Stimulated activated naive CD8-positive, alpha-beta T cell treated with anti-CD3 and anti-CD28 coated beads, Interleukin-15, amount 100 ng/mL, for 72 hours (primary cell): ENCODE results near the gene GPN2.

ENCODE experiments used
- ATAC-seq: fragments of 150-1000 bp; cut with Tn5 transposase; 2 replicates; pipeline ENCODE4 v1.10.0; 2021; ENCODE audit warnings: mild to moderate bottlenecking, moderate library complexity
- DNase-seq, 2 donors: peaks; one replicate each; pipeline ENCODE4 v3.0.0; 2021 to 2022
- H3K27ac Mint-ChIP-seq, 2 donors: one replicate each; pipeline ENCODE4 v1.8.0; 2022; ENCODE audit warnings: mild to moderate bottlenecking in 2 of 2, mixed read lengths in 2 of 2, moderate library complexity in 2 of 2
- H3K27me3 Mint-ChIP-seq: one replicate; pipeline ENCODE4 v1.8.0; 2022; ENCODE audit warnings: mixed read lengths
- H3K4me1 Mint-ChIP-seq: one replicate; pipeline ENCODE4 v1.8.0; 2022; ENCODE audit warnings: mild to moderate bottlenecking, mixed read lengths
- H3K4me3 Mint-ChIP-seq, 2 donors: one replicate each; pipeline ENCODE4 v1.8.0; 2022; ENCODE audit warnings: mild to moderate bottlenecking in 2 of 2, mixed read lengths in 2 of 2, moderate library complexity in 1 of 2
- H3K9me3 Mint-ChIP-seq, 2 donors: one replicate each; pipeline ENCODE4 v1.8.0; 2022; ENCODE audit warnings: mixed read lengths in 2 of 2

Gene GPN2

GRCh38 chr1:26832249-26832960, 57.7 kb downstream of the GPN2 start:
- no peak for ATAC-seq
- DNase-seq, result no peak
- Mint-ChIP-seq H3K27ac (peak overlapping the region in 1 of 2 donors; percentile 99), H3K4me1 (peaks cover 75% of the 10 kb centered on the region), H3K9me3 (no peaks in the 10 kb centered on the region), H3K4me3 (peak overlapping the region; percentile 13 to 78), H3K27me3 (no peaks in the 10 kb centered on the region)

DNA sequence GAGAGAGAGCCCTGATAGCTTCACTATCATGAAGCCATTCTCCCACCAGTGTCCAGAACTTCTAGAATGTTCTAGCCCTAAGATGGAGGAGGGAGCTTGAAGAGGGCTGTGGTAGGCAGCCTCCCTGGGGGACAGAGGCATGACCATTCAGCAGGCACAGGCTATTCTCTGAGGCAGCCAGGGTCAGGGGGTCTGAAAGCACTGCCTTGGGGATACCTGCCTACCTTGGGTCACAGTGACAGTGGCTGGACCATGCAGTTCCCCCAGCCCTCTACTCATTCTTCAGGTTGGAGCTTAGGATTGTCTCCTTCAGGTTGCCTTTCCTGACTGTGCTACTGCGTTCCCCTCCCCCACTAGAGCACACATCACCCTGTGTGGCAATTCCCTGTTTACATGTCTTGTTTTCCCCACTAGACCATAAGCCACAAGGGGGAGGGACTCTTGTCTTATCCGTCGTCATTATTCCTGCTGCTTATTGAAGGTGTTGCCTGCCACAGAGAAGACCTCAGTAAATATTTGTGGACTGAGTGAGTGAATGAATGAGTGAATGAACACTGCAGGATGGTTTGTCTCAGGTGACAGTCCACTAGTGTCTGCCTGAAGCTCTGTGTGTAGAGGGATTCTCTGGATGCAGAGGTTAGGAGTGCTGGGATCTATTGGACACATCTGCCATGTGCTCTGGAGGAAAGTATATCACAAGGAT, 58.4 kb downstream of the GPN2 start:
- Mint-ChIP-seq H3K4me1 (peaks cover 75% of the 10 kb centered on the region), H3K27ac (peak overlapping the region in 1 of 2 donors; percentile 87), H3K9me3 (no peaks in the 10 kb centered on the region), H3K4me3 (peak overlapping the region in 1 of 2 donors; percentile 38), H3K27me3 (no peaks in the 10 kb centered on the region)
- DNase-seq (no peak), ATAC-seq (no peak)

DNA sequence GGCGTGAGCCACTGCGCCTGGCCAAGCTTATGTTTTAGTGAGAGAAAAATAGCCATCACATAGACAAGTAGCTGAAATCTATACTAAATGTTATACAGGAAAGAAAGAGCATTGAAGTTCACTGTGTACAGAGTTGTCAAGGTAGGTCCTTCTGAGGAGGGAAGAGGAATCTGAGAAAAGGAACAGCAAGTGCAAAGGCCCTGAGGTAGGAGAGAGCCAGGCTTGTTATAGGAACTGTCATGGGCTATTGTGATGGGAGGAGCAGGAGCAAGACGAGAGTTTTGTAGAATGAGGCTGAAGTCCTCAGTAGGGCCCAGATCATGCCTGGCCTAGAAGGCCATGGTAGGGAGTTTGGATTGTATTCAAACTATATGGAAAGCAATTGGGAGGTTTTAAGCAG, 59.0 kb downstream of the GPN2 start:
- ATAC-seq (no peak), DNase-seq (no peak)
- H3K27ac Mint-ChIP-seq, result peak overlapping the region in 1 of 2 donors; percentile 87
- no peaks in the 10 kb centered on the region for H3K9me3 Mint-ChIP-seq
- H3K27me3 Mint-ChIP-seq, result no peaks in the 10 kb centered on the region
- peaks cover 78% of the 10 kb centered on the region for H3K4me1 Mint-ChIP-seq
- peak overlapping the region in 1 of 2 donors; percentile 38 for H3K4me3 Mint-ChIP-seq

DNA sequence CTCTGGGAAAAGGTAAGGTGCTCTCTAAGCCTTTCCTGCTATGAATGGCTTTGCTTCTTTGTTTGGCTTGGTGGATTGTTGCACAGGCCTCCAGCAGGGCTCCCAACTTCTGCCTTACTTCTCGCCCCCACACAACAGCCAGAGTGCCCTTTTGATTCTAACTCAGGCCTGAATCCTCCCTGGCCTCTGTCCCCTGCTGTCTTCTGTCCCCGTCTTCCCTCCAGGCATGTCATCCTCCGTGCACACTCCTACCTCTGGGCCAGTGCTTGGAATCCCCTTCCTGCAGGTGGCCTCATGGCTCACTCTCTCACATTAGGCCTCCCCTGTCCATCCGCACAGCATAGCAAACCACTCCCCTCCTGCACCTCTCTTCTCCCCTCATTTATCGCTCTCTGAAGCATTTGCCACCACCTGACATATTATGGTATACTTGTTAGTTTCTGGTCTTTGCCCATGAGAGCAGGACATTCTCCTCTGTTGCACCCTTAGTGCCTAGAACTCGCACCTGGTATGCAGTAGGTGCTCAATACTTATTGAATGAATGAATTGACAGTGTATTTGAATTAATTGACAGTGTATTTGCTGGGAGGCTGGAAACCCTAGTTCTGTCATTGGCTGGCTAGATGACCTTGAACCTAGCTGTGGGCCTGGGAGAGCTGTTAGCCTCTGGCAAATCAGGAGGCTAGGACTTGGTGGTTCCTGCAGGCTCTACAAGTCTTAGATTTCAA, 60.7 kb downstream of the GPN2 start:
- peak overlapping the region in 1 of 2 donors; percentile 83 for H3K27ac Mint-ChIP-seq
- ATAC-seq (no peak), DNase-seq (no peak)
- H3K9me3 Mint-ChIP-seq, result no peaks in the 10 kb centered on the region
- peak overlapping the region; percentile 91 to 95 for H3K4me3 Mint-ChIP-seq
- H3K4me1 Mint-ChIP-seq, result peaks cover 84% of the 10 kb centered on the region
- no peaks in the 10 kb centered on the region for H3K27me3 Mint-ChIP-seq

GRCh38 chr1:26828411-26828991, 61.6 kb downstream of the GPN2 start:
- ATAC-seq (peak; percentile 29), DNase-seq (peak in 1 of 2 donors; percentile 29)
- Mint-ChIP-seq H3K27me3 (no peaks in the 10 kb centered on the region), H3K27ac (peak overlapping the region; percentile 74 to 83), H3K9me3 (no peaks in the 10 kb centered on the region), H3K4me1 (peaks cover 75% of the 10 kb centered on the region), H3K4me3 (peak overlapping the region; percentile 91 to 95)

DNA sequence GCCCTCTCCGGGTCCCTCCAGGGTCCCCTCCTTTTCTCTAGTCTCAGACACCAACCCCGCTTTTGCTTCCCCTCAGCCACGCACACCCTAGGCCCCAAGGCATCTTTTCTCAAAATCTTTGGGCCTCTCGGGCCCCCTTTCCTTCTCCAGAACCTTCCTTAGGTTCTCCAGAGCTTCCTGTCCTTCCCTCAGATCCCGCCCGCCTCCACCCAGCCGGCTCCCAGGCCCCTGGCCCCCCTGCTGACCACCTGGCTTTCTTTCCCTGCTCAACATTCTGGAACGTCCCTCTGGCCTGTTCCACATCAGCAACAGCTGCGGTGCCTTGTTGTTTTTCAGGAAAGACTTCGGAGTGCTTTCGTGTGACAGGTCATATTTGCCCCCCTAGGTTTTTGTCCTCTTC, 62.4 kb downstream of the GPN2 start:
- peak overlapping the region; percentile 97 to 98 for H3K27ac Mint-ChIP-seq
- no peaks in the 10 kb centered on the region for H3K27me3 Mint-ChIP-seq
- no peaks in the 10 kb centered on the region for H3K9me3 Mint-ChIP-seq
- peak overlapping the region; percentile 91 to 95 for H3K4me3 Mint-ChIP-seq
- peaks cover 67% of the 10 kb centered on the region for H3K4me1 Mint-ChIP-seq
- DNase-seq (no peak), ATAC-seq (no peak)

DNA sequence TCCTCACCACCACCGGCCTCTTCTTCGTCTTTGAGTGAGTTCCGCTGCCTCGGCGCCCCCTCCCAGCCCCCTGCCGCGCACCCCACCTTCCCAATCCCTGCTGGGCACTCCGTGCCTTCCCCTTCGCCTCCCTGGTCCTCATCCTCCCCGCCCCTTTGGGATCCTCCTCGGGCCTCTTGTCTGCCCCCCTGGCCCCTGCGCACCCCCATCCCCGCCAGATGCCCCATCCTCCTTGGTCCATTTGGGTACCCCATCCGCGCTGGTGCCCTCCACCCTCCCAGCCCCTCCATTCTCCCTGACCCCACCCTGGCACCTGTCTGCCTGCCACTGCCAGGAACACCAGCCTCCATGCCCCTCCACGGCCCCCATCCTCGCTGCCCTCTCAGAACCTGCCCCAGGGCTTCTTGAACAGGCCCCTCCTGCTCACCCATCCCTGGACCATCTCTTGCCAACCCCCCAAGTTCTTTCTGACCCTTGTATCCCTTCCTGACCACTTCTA, 62.9 kb downstream of the GPN2 start:
- Mint-ChIP-seq H3K27me3 (no peaks in the 10 kb centered on the region), H3K4me3 (peak overlapping the region; percentile 91 to 95)

GRCh38 chr1:26826261-26827105, 63.6 kb downstream of the GPN2 start, which contains the start of gene ZDHHC18:
TSS of gene ZDHHC18 (plus strand) at chr1:26826688. CDS start at chr1:26826805, 117 bp downstream.
- H3K4me1 Mint-ChIP-seq, result peaks cover 57% of the 10 kb centered on the region
- peak within 1 kb of the TSS; percentile 91 to 95 for H3K4me3 Mint-ChIP-seq
- DNase-seq, result peak; percentile 73 to 78
- no peaks in the 10 kb centered on the region for H3K9me3 Mint-ChIP-seq
- peak; percentile 85 for ATAC-seq
- peak within 1 kb of the TSS; percentile 97 to 98 for H3K27ac Mint-ChIP-seq
- no peaks in the 10 kb centered on the region for H3K27me3 Mint-ChIP-seq

More for the DNA sequence above, 62.9 kb downstream of the GPN2 start:
- Mint-ChIP-seq H3K9me3 (no peaks in the 10 kb centered on the region), H3K27ac (peak overlapping the region; percentile 97 to 98), H3K4me1 (peaks cover 62% of the 10 kb centered on the region)
- no peak for DNase-seq
- no peak for ATAC-seq
